22Rv1 (cell line): ENCODE results near the gene BTF3L4.
"Not testable (repeated sequence)": the region's sequence is repeated elsewhere in the genome, so short reads cannot be mapped to it uniquely, and the experiment has no call there.

Experiments
- H3K27ac ChIP-seq: fragments of 450-650 bp; 2 replicates; pipeline ENCODE4 v1.5.1; 2017
- ZFX ChIP-seq: fragments of 450-650 bp; IDR thresholded peaks from 2 replicates; pipeline ENCODE4 v1.6.1; 2017; ENCODE audit warnings: antibody characterized with exemption, borderline replicate concordance
- TF ChIP-seq, protein P1 (sequence below): fragments of 450-650 bp; IDR thresholded peaks from 2 replicates; pipeline ENCODE4 v1.5.1; 2017; ENCODE audit warnings: mild to moderate bottlenecking

The BTF3L4 gene

DNA sequence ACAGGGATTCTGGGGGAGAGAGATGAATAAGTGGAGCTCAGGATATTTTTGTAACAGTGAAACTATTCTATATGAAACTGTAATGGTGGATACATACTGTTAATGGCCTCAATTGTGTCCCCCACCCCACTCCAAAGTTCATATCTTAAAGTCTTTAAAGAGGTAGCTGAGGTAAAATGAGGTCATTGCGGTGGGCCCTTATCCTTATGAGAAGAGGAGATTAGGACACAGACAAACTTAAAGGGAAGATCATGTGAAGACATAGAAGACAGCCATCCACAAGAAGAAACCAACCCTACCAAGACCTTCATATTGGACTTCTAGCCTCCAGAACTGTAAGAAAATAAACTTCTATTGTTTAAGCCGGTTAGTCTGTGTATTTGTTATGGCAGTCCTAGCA is 10.9 kb upstream of the BTF3L4 start:
- H3K27ac ChIP-seq, result no peak overlapping the region
- no peak for TF ChIP-seq ZFX
- TF ChIP-seq, protein P1, sequence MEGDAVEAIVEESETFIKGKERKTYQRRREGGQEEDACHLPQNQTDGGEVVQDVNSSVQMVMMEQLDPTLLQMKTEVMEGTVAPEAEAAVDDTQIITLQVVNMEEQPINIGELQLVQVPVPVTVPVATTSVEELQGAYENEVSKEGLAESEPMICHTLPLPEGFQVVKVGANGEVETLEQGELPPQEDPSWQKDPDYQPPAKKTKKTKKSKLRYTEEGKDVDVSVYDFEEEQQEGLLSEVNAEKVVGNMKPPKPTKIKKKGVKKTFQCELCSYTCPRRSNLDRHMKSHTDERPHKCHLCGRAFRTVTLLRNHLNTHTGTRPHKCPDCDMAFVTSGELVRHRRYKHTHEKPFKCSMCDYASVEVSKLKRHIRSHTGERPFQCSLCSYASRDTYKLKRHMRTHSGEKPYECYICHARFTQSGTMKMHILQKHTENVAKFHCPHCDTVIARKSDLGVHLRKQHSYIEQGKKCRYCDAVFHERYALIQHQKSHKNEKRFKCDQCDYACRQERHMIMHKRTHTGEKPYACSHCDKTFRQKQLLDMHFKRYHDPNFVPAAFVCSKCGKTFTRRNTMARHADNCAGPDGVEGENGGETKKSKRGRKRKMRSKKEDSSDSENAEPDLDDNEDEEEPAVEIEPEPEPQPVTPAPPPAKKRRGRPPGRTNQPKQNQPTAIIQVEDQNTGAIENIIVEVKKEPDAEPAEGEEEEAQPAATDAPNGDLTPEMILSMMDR, result no peak

- not testable (repeated sequence) for H3K27ac ChIP-seq
Measured at GRCh38 chr1:52045666-52046195, 10.4 kb upstream of the BTF3L4 start.

DNA sequence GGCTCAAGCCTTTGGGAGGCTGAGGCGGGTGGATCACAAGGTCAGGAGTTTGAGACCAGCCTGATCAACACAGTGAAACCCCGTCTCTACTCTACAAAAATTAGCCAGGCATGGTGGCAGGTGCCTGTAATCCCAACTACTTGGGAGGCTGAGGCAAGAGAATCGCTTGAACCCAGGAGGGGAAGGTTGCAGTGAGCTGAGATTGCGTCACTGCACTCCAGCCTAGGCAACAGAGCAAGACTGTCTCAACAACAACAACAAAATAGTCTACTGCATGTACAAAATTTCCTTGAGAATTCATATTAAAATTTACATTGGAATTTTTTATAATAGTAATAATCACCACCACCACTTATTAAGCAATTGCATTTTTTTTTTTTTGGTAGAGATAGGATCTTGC is 6.8 kb upstream of the BTF3L4 start:
- not testable (repeated sequence) for H3K27ac ChIP-seq

DNA sequence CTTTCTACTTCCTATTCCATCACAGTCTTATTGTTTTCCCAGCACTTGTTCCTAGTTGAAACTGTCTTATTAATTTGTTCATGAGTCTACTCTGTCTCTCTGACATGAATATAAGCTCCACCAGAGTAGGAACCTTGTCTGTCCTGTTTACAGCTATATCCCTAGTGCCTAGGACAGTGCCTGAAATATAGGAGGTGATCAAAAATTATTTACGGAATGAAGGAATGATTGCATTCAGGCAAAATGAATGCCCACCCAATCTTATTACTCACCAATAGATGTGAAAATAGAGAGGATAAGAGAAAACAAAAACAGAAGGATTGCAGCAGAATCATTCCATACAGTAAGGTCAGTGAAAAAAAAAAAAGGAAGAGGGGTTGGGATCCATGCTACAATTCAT is 2.2 kb upstream of the BTF3L4 start:
- TF ChIP-seq, protein P1, result no peak
- no peak for TF ChIP-seq ZFX
- peak overlapping the region; percentile 99 for H3K27ac ChIP-seq

DNA sequence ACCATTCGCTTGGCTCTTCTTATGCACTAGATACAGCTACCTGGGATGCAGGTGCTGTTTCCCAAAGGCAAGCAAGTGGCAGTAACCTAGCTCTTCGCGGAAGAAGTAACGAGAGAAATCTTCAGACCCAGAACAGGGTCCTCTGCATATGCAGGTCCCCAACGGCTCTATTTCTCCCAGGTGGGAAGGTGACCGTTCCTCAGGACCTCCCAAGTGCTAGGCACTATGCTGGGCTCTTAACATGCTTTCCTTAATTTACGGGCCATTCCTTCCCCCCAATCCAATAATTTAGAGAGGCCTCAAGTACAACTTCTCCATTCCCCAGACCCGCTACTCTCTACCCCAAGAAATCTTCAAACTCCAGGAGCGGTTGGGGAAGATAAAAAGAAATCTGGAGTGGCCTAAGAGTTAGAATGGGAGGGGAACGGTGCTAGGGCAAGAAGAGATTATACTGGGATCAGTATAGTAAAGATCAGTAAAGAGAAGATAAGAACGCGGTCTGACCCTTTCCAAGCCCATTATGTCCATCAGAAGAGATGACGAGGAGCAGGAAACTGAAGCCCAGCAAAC is 1.5 kb upstream of the BTF3L4 start:
- peak overlapping the region; percentile 99 for H3K27ac ChIP-seq
- TF ChIP-seq ZFX, result no peak
- TF ChIP-seq, protein P1, result no peak

GRCh38 chr1:52055066-52055865 is 829 bp upstream of the BTF3L4 start, which contains the start of gene TXNDC12:
Gene TXNDC12, minus strand, starts transcription at chr1:52055191. Its CDS starts 95 bp downstream, at chr1:52055096.
- no peak for TF ChIP-seq ZFX
- TF ChIP-seq, protein P1, result no peak
- H3K27ac ChIP-seq, result peak within 1 kb of the TSS; percentile 99

GRCh38 chr1:52055866-52056162 is 281 bp upstream of the BTF3L4 start:
- TF ChIP-seq, protein P1, result no peak
- TF ChIP-seq ZFX, result no peak
- peak overlapping the region; percentile 99 for H3K27ac ChIP-seq

DNA sequence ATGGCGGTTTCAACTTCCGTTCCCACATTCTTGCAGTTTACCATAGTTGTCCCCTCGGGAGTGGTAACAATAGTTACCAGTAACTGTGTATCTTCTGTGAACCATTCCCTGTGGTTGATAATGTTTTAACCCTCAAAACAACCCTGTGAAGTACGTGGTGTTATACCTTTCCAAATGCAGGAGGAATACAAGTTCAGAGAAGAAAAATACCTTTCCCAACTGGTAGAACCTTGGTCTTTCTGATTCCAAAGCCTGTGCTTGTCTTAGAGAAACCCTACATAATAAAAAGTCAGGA is 789 bp downstream of the BTF3L4 start:
- TF ChIP-seq, protein P1, result no peak
- TF ChIP-seq ZFX, result no peak

More for the DNA sequence above, 789 bp downstream of the BTF3L4 start:
- peak overlapping the region; percentile 99 for H3K27ac ChIP-seq
